Esophagus squamous epithelium (tissue), 5 donors: Measurements from ENCODE around the gene OCA2. TPM values are rescaled to one million over a fixed set of nuclear protein-coding genes. Genes with fewer than 3 reads are reported as not detected.
A peak's percentile ranks its signal among the peaks of the same experiment; 100 is the strongest.

Experiments
- DNase-seq: peaks from one replicate; lab custom pipeline; 2025; lab: John Stamatoyannopoulos, UW
- H3K27ac ChIP-seq, 4 donors: fragments of 200-600 bp; sonication (generic); one replicate each; pipeline ENCODE4 v1.5.1; 2016 to 2019; ENCODE audit warnings: mild to moderate bottlenecking in 1 of 4
- H3K27me3 ChIP-seq, 4 donors: fragments of 200-600 bp; sonication (generic); 1 replicate in 3 of 4; 2 replicates in 1 of 4; pipeline versions ENCODE4 v1.5.1 to v1.6.0; 2017 to 2021; ENCODE audit warnings: antibody characterized with exemption in 1 of 4
- H3K36me3 ChIP-seq, 3 donors: fragments of 200-600 bp; sonication (generic); one replicate each; pipeline ENCODE4 v1.5.1; 2016 to 2019
- H3K4me1 ChIP-seq, 3 donors: fragments of 200-600 bp; sonication (generic); one replicate each; pipeline ENCODE4 v1.5.1; 2017 to 2019
- H3K4me3 ChIP-seq, 4 donors: fragments of 200-600 bp; sonication (generic); 1 replicate in 3 of 4; 2 replicates in 1 of 4; pipeline ENCODE4 v1.5.1; 2016 to 2019; ENCODE audit warnings: mild to moderate bottlenecking in 2 of 4, moderate library complexity in 1 of 4
- H3K9me3 ChIP-seq, 3 donors: fragments of 200-600 bp; sonication (generic); one replicate each; pipeline ENCODE4 v1.5.1; 2016 to 2019
- CTCF ChIP-seq, 6 experiments: fragments of 450-650 bp in 4 of 6; fragments of 200-600 bp in 2 of 6; sonication (generic) in 2 of 6; IDR thresholded peaks; one replicate each; pipeline ENCODE4 v1.5.1; 2016 to 2019; ENCODE audit warnings: antibody characterized with exemption in 6 of 6, mild to moderate bottlenecking in 4 of 6, moderate library complexity in 4 of 6
- POLR2A ChIP-seq, 4 donors: fragments of 450-650 bp; IDR thresholded peaks; one replicate each; pipeline ENCODE4 v1.6.1; 2017; ENCODE audit warnings: antibody characterized with exemption in 4 of 4, mild to moderate bottlenecking in 4 of 4, moderate library complexity in 3 of 4
- WGBS, 2 donors: methylation state at CpG; one replicate each; pipeline ENCODE4 v1.1.5; 2018; 5-methylcytosine and 5-hydroxymethylcytosine counted together
- intact Hi-C: fragments of 100-400 bp; cut with DNase I; formaldehyde crosslinking; loops from one replicate; pipeline ENCODE4 v1.15.0; 2022
- total RNA-seq, 4 donors: library from RNA; depleted of rRNA; stranded (reverse); fragments of >200 nt; gene quantifications; one replicate each; pipeline ENCODE4 v1.1.0, GENCODE V29; 2016
- donor health status: DM: yes; HTN: yes; CAD: no.

The OCA2 gene
- total RNA-seq, 4 donors from 2014 or later: 1.7 to 5.5 (median 4.6) TPM

GRCh38 chr15:28097656-28098359 lies 1.3 kb downstream of the OCA2 start:
- Histone ChIP-seq H3K36me3 (no peaks in the 10 kb centered on the region), H3K4me3 (no peak overlapping the region), H3K27ac (no peak overlapping the region), H3K27me3 (peaks cover 0 to 79% (median 0%) of the 10 kb centered on the region in 4 donors), H3K9me3 (no peaks in the 10 kb centered on the region), H3K4me1 (peaks cover 39 to 68% (median 39%) of the 10 kb centered on the region in 3 donors)
- WGBS, 2 donors: 82 to 90% methylated on average over 2 to 5 of the region's 5 CpGs
- intact Hi-C loops: no loop called here
- TF ChIP-seq CTCF (IDR thresholded peaks at IDR 0.05) (no peak), POLR2A (IDR thresholded peaks at IDR 0.05) (no peak)
- DNase-seq: no peak

- no peak for TF ChIP-seq POLR2A (IDR thresholded peaks at IDR 0.05)
- no peak for TF ChIP-seq CTCF (IDR thresholded peaks at IDR 0.05)
- H3K4me3 ChIP-seq: peak overlapping the region; percentile 32 to 72 (median 52)
- 14 to 80% methylated on average over 1 to 22 of the region's 72 CpGs for WGBS, 2 donors
- H3K27ac ChIP-seq: peak overlapping the region; percentile 67 to 92 (median 86)
- H3K9me3 ChIP-seq: no peaks in the 10 kb centered on the region
- H3K4me1 ChIP-seq: peaks cover 39 to 68% (median 39%) of the 10 kb centered on the region in 3 donors
- intact Hi-C loops: no loop called here
- DNase-seq: no peak
- no peaks in the 10 kb centered on the region for H3K36me3 ChIP-seq
- peaks cover 0 to 82% (median 0%) of the 10 kb centered on the region in 4 donors for H3K27me3 ChIP-seq
These were observed 2.3 kb downstream of the OCA2 start for GRCh38 chr15:28096670-28097431.

- no peaks in the 10 kb centered on the region for H3K36me3 ChIP-seq
- H3K4me3 ChIP-seq: peak overlapping the region; percentile 32 to 72 (median 52)
- H3K27me3 ChIP-seq: peaks cover 0 to 82% (median 0%) of the 10 kb centered on the region in 4 donors
- DNase-seq: no peak
- peaks cover 39 to 68% (median 39%) of the 10 kb centered on the region in 3 donors for H3K4me1 ChIP-seq
- TF ChIP-seq POLR2A (IDR thresholded peaks at IDR 0.05) (no peak), CTCF (IDR thresholded peaks at IDR 0.05) (no peak)
- peaks cover 0 to 5% (median 4%) of the 10 kb centered on the region in 3 donors for H3K9me3 ChIP-seq
- intact Hi-C loops: no loop called here
- H3K27ac ChIP-seq: peak overlapping the region; percentile 67 to 92 (median 86)
- WGBS, 2 donors: no CpG with 5 or more reads among the region's 13 CpGs
These were observed 2.8 kb downstream of the OCA2 start for GRCh38 chr15:28096411-28096669.

- H3K4me1 ChIP-seq: peaks cover 39 to 67% (median 39%) of the 10 kb centered on the region in 3 donors
- no peaks in the 10 kb centered on the region for H3K36me3 ChIP-seq
- H3K27ac ChIP-seq: peak overlapping the region; percentile 82 to 92 (median 90)
- peak in 2 of 6 experiments; percentile 1 to 4 for TF ChIP-seq CTCF (IDR thresholded peaks at IDR 0.05)
- peak in 2 of 4 donors; percentile 50 to 57 for TF ChIP-seq POLR2A (IDR thresholded peaks at IDR 0.05)
- peaks cover 0 to 69% (median 0%) of the 10 kb centered on the region in 4 donors for H3K27me3 ChIP-seq
- WGBS, 2 donors: 16% methylated on average over 3 of the region's 76 CpGs; no CpG with 5 or more reads in 1 of the 2 donors
- DNase-seq: no peak
- intact Hi-C loops: no loop called here
- H3K4me3 ChIP-seq: peak overlapping the region; percentile 32 to 72 (median 52)
- H3K9me3 ChIP-seq: peaks cover 0 to 14% (median 5%) of the 10 kb centered on the region in 3 donors
These were observed 4.2 kb downstream of the OCA2 start for GRCh38 chr15:28094732-28095521.
